T-helper 2 cell treated with Interferon-gamma antibody and Interleukin-4, amounts not matched to agents 100 ng/mL and 5 ng/mL, for 36 hours (primary cell): Measurements from ENCODE around the gene TK2. TPM values are rescaled to one million over a fixed set of nuclear protein-coding genes. Genes with fewer than 3 reads are reported as not detected.

Experiments
- intact Hi-C: fragments of 100-400 bp; cut with micrococcal nuclease; formaldehyde crosslinking; loops from one replicate; pipeline ENCODE4 v1.15.1; 2023
- total RNA-seq: library from RNA; stranded (reverse); gene quantifications from 2 replicates; pipeline ENCODE4 v1.2.3, GENCODE V29; 2022

The TK2 gene
- total RNA-seq, 1 donor from 2014 or later: 12.9 TPM

- intact Hi-C loops: no loop called here
These were observed 62.9 kb downstream of the TK2 start for GRCh38 chr16:66486773-66487579.

DNA sequence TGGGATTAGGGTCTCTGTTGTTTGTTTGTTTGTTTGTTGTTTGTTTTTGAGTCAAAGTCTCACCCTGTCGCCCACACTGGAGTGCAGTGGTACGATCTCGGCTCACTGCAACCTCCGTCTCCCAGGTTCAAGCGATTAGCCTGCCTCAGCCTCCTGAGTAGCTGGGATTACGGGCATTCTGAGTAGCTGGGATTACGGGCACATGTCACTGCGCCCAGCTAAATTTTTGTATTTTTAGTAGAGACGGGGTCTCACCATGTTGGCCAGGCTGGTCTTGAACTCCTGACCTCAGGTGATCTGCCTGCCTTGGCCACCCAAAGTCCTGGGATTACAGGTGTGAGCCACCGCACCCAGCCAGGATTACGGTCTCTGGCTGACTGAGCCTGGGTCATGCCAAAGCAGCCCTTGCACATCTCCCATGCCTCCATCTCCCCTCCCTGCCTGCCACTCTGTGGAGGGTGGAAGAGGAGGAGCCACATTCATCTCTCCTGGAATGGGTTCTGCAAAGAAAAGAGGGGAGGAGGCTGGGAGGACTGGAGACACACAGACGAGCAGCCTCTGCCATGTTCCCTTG lies 63.6 kb downstream of the TK2 start:
- intact Hi-C loops: no loop called here

DNA sequence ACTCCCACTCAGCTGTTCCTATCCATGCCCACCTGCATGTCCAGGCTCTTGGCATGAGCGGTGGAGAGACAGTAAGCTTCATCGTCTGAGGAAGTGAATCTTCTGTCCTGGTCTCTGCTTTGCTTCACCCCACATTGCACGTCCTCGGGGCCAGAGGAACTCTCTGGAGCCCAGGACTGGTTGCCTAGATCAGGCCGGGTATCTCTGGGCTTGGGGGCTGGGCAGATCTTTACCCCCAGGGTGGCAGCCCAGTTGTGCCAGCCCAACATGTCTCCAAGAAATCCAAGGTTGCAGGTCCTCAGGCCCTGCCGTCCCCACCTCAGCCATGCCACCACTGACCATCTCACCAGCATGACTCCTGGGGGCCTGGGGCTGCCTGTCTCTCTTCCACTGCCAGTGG lies 64.5 kb downstream of the TK2 start:
- intact Hi-C loops: no loop called here

GRCh38 chr16:66484453-66485213 lies 65.3 kb downstream of the TK2 start:
- intact Hi-C loops: no loop called here

DNA sequence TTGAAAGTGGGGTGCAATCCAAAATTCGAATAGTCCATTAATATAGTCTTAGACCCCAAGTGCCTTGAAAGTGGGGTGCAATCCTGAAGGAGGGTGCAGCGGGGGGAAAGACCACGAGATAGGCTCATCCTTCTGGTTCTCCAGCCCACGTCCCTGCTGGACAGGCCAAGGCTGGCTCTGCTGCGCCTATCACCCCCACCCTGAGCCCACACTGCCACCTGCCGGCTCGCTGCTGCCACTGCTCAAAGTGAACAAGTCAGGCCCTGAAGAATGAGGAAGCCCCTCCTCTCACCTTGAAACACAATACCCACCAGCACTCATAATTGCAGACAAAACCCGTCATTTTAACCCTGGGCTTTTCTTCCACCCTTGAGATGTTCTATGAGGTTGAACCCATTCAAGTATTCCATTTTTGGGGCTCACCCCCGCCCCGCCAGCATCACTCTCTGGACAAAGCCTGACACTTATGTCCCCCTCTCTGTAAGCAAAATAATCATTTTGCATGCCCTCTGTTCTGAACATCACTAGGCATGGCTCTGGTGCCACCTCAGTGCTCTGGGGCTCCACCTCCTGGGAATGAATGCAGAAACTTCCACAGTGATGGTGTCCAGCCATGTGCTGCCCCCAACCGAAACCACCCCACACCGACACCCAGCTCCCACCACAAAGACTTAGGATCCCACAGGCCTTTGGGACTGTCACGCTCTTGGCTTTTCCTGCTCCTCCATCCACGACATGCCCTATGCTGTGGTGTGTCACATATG lies 66.1 kb downstream of the TK2 start:
- intact Hi-C loops: loop anchor here (1.0 kb wide), 1 partner anchor 78 kb away; no protein-coding TSS in a partner anchor

GRCh38 chr16:66481943-66482390 lies 68.0 kb downstream of the TK2 start:
- intact Hi-C loops: no loop called here

- intact Hi-C loops: no loop called here
These were observed 68.6 kb downstream of the TK2 start for GRCh38 chr16:66481081-66481942.

DNA sequence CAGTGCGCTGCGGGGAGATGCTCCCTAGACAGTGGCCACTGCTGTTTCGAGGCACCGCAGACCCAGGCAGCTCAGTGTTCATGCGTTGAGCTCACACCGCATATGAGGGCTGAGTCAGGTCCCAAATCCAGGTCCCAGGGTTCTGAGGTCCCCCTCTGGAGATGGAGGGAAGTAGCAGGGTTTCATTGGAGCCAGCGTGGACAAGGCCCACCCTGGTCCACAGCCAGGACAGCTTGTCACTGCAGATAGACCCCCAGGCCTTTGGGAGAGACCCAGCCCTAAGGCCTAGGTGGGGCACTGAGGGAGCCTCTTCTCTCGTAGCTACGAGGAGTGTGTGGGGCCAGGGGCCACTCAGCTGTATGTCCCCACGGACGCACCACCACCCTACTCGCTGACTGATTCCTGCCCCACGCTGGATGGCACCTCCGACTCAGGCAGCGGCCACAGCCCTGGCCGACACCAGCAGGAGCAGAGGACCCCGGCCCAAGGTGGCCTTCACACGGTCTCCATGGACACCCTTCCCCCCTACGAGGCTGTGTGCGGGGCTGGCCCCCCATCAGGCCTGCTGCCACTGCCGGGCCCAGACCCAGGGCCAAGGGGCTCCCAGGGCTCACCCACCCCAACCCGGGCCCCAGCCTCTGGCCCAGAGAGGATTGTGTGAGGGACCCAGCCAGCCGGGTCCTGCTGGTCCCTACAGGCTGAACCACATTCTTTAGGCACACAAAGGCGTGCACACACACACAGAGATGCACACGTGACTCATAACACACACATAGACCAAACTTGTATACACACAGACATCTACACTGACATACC lies 69.4 kb downstream of the TK2 start:
- intact Hi-C loops: no loop called here

GRCh38 chr16:66479661-66480264 lies 70.2 kb downstream of the TK2 start:
- intact Hi-C loops: loop anchor here (2.0 kb wide), 3 partner anchors 37 to 125 kb away; partner anchors contain the start of genes CKLF and CMTM3

DNA sequence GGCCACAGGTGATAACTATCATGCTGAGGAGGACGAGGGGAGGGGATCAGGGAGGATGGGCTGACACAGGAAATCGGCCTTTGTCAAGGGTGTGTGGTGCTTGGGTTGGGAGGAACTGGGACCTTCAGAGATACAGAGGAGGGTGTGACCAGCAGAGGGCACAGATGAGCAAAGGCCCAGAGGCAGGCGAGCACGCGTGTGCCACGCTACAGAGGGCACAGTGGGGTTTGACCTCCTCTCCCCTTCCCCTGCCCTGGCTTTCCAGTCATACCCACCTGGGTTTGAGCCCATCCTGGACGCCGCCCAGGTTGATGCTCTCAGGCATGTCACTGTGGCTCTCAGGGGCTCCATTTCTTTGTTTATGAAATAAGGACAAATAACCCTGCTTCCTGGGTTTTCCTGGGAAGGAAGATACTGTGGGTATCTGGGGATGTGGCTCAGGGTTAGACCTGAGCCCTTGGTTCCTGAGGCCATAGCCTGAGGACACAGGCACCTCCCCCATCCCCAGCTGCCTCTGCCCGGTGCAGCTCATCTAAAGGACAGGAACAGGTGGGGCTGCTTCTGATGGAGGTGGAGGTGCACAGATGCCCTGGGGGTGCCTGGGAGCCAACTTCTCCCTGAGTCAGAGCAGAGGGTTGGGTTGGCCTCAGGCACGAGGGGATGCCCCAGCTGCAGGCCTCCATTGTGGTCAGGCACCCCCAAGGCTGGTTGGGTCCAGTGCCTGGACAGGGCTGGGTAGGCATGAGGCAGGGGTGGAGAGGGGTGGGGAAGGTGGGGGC lies 71.0 kb downstream of the TK2 start:
- intact Hi-C loops: loop anchor here (1.0 to 2.0 kb wide), 6 partner anchors 38 to 126 kb away; partner anchors contain the start of genes CKLF and CMTM3

DNA sequence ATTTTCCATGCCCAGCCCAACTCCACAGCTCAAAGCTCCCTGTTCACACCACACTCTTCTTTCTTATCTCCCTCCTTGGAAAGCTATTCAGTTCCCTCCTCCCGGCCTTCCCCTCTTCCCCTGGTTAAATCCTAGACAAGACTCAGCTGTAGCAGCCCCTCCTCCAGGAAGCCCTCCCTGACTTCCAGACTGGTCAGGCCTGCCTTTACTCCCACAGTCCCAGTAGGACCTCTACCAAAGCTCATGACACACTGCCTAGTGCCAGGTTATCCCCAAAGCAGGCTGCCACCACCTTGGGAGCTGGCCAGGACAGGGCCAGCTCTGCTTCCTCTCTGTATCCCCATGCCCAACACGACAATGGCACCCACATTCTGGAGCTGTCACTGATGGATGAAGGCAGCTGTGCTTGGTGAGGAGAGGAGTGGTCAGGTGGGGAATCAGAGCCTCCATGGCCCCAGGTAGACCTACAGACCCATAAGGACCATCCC lies 72.8 kb downstream of the TK2 start:
- intact Hi-C loops: no loop called here

- intact Hi-C loops: no loop called here
These were observed 73.4 kb downstream of the TK2 start for GRCh38 chr16:66476328-66477027.

- intact Hi-C loops: no loop called here
These were observed 74.7 kb downstream of the TK2 start for GRCh38 chr16:66475232-66475631.

DNA sequence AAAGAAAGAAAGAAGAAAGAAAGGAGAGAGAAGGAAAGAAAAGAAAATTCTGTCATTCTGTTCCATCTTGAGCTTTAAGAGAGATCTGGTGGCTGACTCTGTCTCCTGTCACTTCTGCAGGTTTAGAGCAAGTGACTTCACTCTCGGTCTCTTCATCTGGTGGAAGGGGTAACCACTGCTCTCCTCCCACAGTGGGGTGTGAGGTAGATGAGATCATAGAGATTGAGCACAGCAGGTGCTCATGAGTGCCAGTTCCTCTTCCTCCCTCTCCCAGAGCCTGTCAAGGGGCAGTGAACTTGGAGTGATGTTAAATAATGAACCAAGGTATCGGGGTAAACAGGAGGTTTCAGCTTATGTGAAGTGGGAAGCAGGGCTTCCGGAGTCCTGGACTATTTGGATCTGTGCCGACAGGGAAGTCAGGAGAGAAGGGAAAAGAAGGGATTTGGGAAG lies 75.1 kb downstream of the TK2 start:
- intact Hi-C loops: no loop called here

GRCh38 chr16:66473654-66474519 lies 76.0 kb downstream of the TK2 start:
- intact Hi-C loops: no loop called here

GRCh38 chr16:66473051-66473571 lies 76.8 kb downstream of the TK2 start:
- intact Hi-C loops: no loop called here
